Omental fat pad (tissue), 4 donors: ENCODE results near the gene FOXK1. TPM values are rescaled to one million over a fixed set of nuclear protein-coding genes. Genes with fewer than 3 reads are reported as not detected.
A peak's percentile ranks its signal among the peaks of the same experiment; 100 is the strongest.
"Not testable (repeated sequence)": the region's sequence is repeated elsewhere in the genome, so short reads cannot be mapped to it uniquely, and the experiment has no call there.

Experiments used
- ATAC-seq: fragments of 150-250 bp; one replicate; pipeline ENCODE4 v1.9.1; 2016; ENCODE audit warnings: mild to moderate bottlenecking, moderate library complexity; ENCODE audit not compliant: low FRiP score
- DNase-seq: peaks from one replicate; pipeline ENCODE4 v3.0.0-alpha.2; 2019; ENCODE audit warnings: low spot score
- total RNA-seq, 4 donors: library from RNA; depleted of rRNA; stranded (reverse); fragments of >200 nt; gene quantifications; one replicate each; pipeline ENCODE4 v1.1.0, GENCODE V29; 2016
- TF ChIP-seq, protein P1 (sequence below), 3 donors: fragments of 450-650 bp; IDR thresholded peaks; one replicate each; pipeline ENCODE4 v1.5.1; 2016 to 2017; ENCODE audit warnings: antibody characterized with exemption in 3 of 3, mild to moderate bottlenecking in 3 of 3, moderate library complexity in 2 of 3

FOXK1 gene
- total RNA-seq, 4 donors from 2014 or later: 10.8 to 35.0 (median 20.4) TPM

GRCh38 chr7:4789194-4790077 is 107.3 kb downstream of the FOXK1 start:
- DNase-seq (no peak), ATAC-seq (no peak)
- TF ChIP-seq, protein P1, sequence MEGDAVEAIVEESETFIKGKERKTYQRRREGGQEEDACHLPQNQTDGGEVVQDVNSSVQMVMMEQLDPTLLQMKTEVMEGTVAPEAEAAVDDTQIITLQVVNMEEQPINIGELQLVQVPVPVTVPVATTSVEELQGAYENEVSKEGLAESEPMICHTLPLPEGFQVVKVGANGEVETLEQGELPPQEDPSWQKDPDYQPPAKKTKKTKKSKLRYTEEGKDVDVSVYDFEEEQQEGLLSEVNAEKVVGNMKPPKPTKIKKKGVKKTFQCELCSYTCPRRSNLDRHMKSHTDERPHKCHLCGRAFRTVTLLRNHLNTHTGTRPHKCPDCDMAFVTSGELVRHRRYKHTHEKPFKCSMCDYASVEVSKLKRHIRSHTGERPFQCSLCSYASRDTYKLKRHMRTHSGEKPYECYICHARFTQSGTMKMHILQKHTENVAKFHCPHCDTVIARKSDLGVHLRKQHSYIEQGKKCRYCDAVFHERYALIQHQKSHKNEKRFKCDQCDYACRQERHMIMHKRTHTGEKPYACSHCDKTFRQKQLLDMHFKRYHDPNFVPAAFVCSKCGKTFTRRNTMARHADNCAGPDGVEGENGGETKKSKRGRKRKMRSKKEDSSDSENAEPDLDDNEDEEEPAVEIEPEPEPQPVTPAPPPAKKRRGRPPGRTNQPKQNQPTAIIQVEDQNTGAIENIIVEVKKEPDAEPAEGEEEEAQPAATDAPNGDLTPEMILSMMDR (IDR thresholded peaks at IDR 0.05): no peak

DNA sequence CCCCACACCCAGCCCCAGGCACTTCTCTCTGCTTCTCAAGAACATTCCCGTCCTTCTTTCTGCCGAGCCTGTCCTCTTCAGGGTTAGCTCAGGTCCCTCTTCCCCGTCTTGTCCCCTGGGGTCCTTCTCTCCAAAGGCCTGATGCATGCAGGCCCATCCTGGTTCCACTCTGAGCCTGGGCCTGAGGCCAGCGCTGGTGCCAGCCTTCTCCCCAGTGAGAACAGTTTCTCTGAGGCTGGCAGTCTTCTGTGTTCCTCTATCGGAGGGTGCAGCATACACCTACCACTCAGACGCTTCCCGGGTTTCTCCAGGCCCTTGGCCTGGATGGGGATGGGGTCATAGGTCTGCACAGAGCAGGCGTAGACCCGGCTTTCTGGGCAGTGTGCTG is 108.0 kb downstream of the FOXK1 start:
- TF ChIP-seq, protein P1 (IDR thresholded peaks at IDR 0.05): no peak
- ATAC-seq: no peak
- no peak for DNase-seq

GRCh38 chr7:4790516-4790991 is 108.5 kb downstream of the FOXK1 start:
- TF ChIP-seq, protein P1 (IDR thresholded peaks at IDR 0.05): no peak
- no peak for ATAC-seq

DNA sequence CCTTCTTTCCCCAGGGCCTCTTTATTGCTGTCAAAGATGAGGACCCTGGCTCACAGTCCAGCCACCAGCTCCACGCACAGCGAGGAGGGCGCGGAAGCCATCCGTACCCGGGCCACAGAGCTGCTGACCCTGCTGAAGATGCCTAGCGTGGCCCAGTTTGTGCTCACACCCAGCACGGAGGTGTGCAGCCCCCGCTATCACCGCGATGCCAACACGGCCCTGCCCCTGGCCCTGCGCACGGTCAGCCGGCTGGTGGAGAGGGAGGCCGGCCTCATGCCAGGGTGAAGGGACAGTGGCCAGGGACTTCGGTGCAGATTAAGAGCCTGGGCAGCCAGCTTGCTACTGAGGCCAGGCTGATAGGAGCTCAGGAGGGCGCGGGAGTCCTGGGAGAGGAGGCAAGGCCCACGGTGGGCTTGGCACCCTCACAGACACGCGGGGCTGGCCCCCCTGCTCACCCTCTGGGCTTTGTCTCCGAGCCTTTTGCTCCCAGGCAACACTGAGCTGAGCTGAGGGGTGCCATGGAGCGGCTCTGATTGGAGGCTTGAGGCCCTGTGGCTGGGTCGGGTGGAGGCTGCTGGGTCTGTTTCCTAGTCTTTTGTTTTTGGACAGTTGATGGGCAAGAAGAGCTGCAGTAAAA is 109.1 kb downstream of the FOXK1 start:
- ATAC-seq: no peak
- no peak for DNase-seq
- TF ChIP-seq, protein P1 (IDR thresholded peaks at IDR 0.05): no peak

More at GRCh38 chr7:4790516-4790991, 108.5 kb downstream of the FOXK1 start:
- DNase-seq: no peak

DNA sequence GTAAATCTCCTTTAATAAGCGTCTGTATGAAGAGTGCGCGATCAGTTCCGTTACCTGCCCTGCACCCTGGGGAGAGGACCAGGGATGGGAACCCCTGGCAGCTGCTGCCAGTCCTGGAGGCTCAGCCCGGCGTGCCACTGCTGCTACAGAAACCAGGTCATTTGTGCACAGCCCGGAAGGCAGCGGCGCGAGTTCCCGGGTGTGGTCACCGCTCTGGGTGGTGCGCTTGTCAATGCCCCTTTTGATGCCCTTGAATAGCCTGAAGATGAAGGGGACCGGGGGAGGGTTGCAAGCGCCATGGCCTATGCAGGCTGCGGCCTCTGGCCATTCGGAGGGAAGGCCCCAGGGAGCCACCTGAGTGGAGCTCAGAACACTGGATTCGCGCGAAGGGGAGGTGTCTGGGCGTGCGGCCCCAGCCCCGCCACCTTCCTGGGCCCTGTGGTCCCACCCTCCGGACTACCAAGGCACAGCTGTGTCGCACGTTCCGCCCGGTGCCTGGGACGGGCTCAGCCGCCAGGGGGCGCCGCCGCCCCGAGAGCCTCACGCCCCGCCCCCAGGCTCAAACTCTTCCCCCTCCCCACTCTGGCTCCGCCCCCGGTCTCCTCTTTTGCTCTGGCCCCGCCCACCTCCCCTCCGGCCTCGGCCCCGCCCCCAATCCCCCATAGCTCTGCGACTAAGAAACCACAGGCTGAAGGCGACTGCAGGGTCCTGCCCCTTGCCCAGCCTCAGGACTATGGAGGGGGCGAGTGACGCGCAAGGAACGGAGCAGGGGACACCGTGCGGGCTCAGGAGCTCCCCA is 109.8 kb downstream of the FOXK1 start:
- TF ChIP-seq, protein P1 (IDR thresholded peaks at IDR 0.05): no peak

GRCh38 chr7:4792537-4793126 is 110.5 kb downstream of the FOXK1 start:
- ATAC-seq: no peak
- DNase-seq: no peak
- TF ChIP-seq, protein P1 (IDR thresholded peaks at IDR 0.05): no peak

More for the DNA sequence above, 109.8 kb downstream of the FOXK1 start:
- ATAC-seq (peak; percentile 38), DNase-seq (peak; percentile 48)

- not testable (repeated sequence) for DNase-seq, ATAC-seq
Observed at GRCh38 chr7:4793385-4793993, 111.4 kb downstream of the FOXK1 start.

DNA sequence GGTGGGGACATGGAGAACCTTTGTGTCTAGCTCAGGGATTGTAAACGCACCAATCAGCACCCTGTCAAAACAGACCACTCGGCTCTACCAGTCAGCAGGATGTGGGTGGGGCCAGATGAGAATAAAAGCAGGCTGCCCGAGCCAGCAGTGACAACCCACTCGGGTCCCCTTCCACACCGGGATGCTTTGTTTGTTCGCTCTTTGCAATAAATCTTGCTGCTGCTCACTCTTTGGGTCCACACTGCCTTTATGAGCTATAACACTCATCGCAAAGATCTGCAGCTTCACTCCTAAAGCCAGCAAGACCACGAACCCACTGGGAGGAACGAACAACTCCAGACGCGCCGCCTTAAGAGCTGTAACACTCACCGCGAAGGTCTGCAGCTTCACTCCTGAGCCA is 112.1 kb downstream of the FOXK1 start:
- not testable (repeated sequence) for DNase-seq, ATAC-seq
